ENCODE measurements around the gene LEKR1. TPM values are rescaled to one million over a fixed set of nuclear protein-coding genes. Genes with fewer than 3 reads are reported as not detected.

The LEKR1 gene
- total and polyA plus RNA-seq, 9 of the 15 experiments (the other 6 are each of a cell fraction or from before 2014, with no cell fraction given), result 0.76 to 1.8 (median 1.2) TPM

DNA sequence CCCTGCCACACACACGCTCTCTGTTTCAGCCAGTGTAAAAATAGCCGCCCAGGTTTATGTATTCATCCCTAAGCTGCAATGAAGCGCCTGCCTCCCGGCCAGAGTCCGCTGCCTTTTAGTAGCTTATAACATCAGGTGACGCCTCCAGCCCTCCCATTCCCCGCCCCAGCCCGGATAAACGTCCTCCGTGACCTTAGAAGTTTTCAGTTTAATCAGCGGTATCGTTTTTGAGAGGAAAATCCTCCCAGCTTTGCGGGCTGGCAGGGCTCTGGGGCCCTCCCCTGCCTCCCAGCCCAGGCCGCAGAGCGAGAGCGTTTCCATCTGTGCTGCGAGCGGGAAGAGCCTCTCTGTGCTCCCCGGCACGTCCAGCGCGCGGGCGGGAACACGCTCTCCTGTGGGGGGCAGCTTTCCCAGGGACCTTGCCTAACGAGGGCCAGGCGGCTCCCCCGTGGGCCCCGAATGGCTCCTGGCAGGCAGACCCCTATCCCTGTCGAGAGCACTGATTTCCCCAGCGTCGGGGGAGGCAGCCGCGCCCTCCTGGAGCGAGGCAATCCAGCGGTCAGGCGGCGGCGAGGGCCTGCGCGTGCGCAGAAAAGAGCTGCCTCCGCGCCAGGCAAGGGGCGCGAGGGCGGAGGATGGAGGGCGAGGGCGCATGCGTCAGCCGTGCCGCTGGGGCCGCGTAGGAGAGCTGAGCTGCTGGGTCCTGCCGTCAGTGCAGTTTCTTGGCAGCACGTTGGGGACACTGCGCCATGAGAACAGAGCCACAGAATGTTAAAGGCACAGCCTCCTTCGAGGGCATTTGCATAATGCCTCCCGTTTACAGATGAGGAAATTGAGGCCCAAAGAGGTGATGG lies 262.7 kb downstream of the LEKR1 start (continued):
- TF ChIP-seq REST (IDR thresholded peaks at IDR 0.05; ENCODE audit: borderline replicate concordance) (peak; percentile 9; the same call in 1 of the 2 replicates), REST (CRISPR knock-in tag; IDR thresholded peaks at IDR 0.05; ENCODE audit: low read depth) (peak; percentile 84), E2F1 (CRISPR knock-in tag; IDR thresholded peaks at IDR 0.05) (peak; percentile 95), STAT5A (IDR thresholded peaks at IDR 0.05; ENCODE audit: borderline replicate concordance, low read length) (no peak; the same call in 1 of the 2 replicates), E2F5 (CRISPR knock-in tag; IDR thresholded peaks at IDR 0.05) (0 out of 2 replicates have a peak, but pooled peaks have one; percentile 84), NFE2L1 (tag; IDR thresholded peaks at IDR 0.05; ENCODE audit: borderline replicate concordance, low read depth) (no peak), EHMT2 (IDR thresholded peaks at IDR 0.05) (no peak), SOX6 (IDR thresholded peaks at IDR 0.05) (no peak), ZNF165 (CRISPR knock-in tag; IDR thresholded peaks at IDR 0.05; ENCODE audit: borderline replicate concordance) (no peak), VEZF1 (CRISPR knock-in tag; IDR thresholded peaks at IDR 0.05) (peak; percentile 85)

Data from K562 (cell line).